PC-9 (cell line): Measurements from ENCODE around the gene GPR68. TPM values are rescaled to one million over a fixed set of nuclear protein-coding genes. Genes with fewer than 3 reads are reported as not detected.

ENCODE experiments used
- BruUV-seq: library from RNA; stranded (reverse); fragments of 400-500 nt; replicated peaks from 2 replicates; lab custom pipeline; 2021; lab: Mats Ljungman, UMichigan
- CTCF ChIA-PET: fragments of 300-600 bp; sonication (Branson Sonifier 250); formaldehyde crosslinking; loops from one replicate; lab custom pipeline; 2022; ENCODE audit warnings: antibody characterized with exemption; lab: Charles Lee
- POLR2A ChIA-PET: fragments of 300-600 bp; sonication (Branson Sonifier 250); formaldehyde crosslinking; loops from one replicate; lab custom pipeline; 2022; ENCODE audit warnings: antibody characterized with exemption; ENCODE audit not compliant: unreplicated experiment; lab: Charles Lee
- DNase-seq, 2 experiments: peaks; one replicate each; pipeline versions ENCODE4 v3.0.0 to v3.0.0-alpha.2; 2015 to 2022; ENCODE audit warnings: mixed read lengths in 1 of 2
- H2AFZ ChIP-seq: fragments of 200-600 bp; sonication (generic); 2 replicates; pipeline ENCODE4 v1.8.1; 2017; ENCODE audit warnings: antibody characterized with exemption
- H3F3A ChIP-seq: fragments of 200-600 bp; sonication (generic); 2 replicates; pipeline ENCODE4 v1.8.1; 2017; ENCODE audit warnings: antibody characterized with exemption, mild to moderate bottlenecking, low read depth; ENCODE audit not compliant: insufficient read depth
- H3K27ac ChIP-seq: fragments of 200-600 bp; sonication (generic); 2 replicates; pipeline ENCODE4 v1.6.1; 2016; ENCODE audit warnings: mixed run types
- H3K27me3 ChIP-seq: fragments of 200-600 bp; sonication (generic); 2 replicates; pipeline ENCODE4 v1.6.1; 2016; ENCODE audit warnings: low read depth, mixed run types; ENCODE audit not compliant: insufficient read depth
- H3K36me3 ChIP-seq: fragments of 200-600 bp; sonication (generic); 2 replicates; pipeline ENCODE4 v1.6.1; 2016; ENCODE audit warnings: low read depth, mixed run types
- H3K4me1 ChIP-seq: fragments of 200-600 bp; sonication (generic); replicated peaks from 2 replicates; pipeline ENCODE4 v1.6.1; 2016; ENCODE audit warnings: mixed run types; ENCODE audit not compliant: insufficient read depth
- H3K4me2 ChIP-seq: fragments of 200-600 bp; sonication (generic); 2 replicates; pipeline ENCODE4 v1.6.1; 2017; ENCODE audit warnings: mixed run types
- H3K4me3 ChIP-seq: fragments of 200-600 bp; sonication (generic); 2 replicates; pipeline ENCODE4 v1.6.1; 2016; ENCODE audit warnings: mixed run types
- H3K79me2 ChIP-seq: fragments of 200-600 bp; sonication (generic); 2 replicates; pipeline ENCODE4 v1.6.1; 2017; ENCODE audit warnings: low read depth, mixed run types
- H3K9me2 ChIP-seq: fragments of 200-600 bp; sonication (generic); 2 replicates; pipeline ENCODE4 v1.8.1; 2017; ENCODE audit warnings: mild to moderate bottlenecking; ENCODE audit not compliant: insufficient read depth
- H3K9me3 ChIP-seq: fragments of 200-600 bp; sonication (generic); 2 replicates; pipeline ENCODE4 v1.8.1; 2016; ENCODE audit warnings: low read depth; ENCODE audit not compliant: insufficient read depth
- H4K20me1 ChIP-seq: fragments of 200-600 bp; sonication (generic); 2 replicates; pipeline ENCODE4 v1.8.1; 2017; ENCODE audit not compliant: insufficient read depth
- CTCF ChIP-seq: fragments of 200-600 bp; sonication (generic); conservative IDR thresholded peaks from 2 replicates; pipeline ENCODE4 v1.6.1; 2017; ENCODE audit warnings: mixed run types, antibody characterized with exemption, mild to moderate bottlenecking, moderate library complexity
- EZH2 ChIP-seq: fragments of 200-600 bp; sonication (generic); IDR thresholded peaks from 2 replicates; pipeline ENCODE4 v1.8.0; 2017; ENCODE audit warnings: antibody characterized with exemption, low read depth
- intact Hi-C: fragments of 100-400 bp; cut with micrococcal nuclease; formaldehyde crosslinking; loops from one replicate; pipeline ENCODE4 v1.10.0; 2022; ENCODE audit not compliant: unreplicated experiment
- total RNA-seq: library from RNA; stranded (reverse); gene quantifications from 2 replicates; pipeline ENCODE4 v1.2.3, GENCODE V29; 2021

GPR68 gene
- total RNA-seq, 1 experiment from 2014 or later, result not detected

GRCh38 chr14:91252871-91253794 is 8.6 kb upstream of the GPR68 start:
- Histone ChIP-seq H3K9me3 (no peaks in the 10 kb centered on the region), H3K79me2 (no peaks in the 10 kb centered on the region), H3K4me3 (peak overlapping the region; percentile 42; the same call in 1 of the 2 replicates), H4K20me1 (no peaks in the 10 kb centered on the region), H3K4me1 (no peaks in the 10 kb centered on the region), H3K27me3 (peaks cover 13% of the 10 kb centered on the region; the same call in 1 of the 2 replicates), H3K36me3 (no peaks in the 10 kb centered on the region), H3K27ac (no peak overlapping the region), H2AFZ (no peak overlapping the region), H3K9me2 (no peaks in the 10 kb centered on the region), H3F3A (no peaks in the 10 kb centered on the region), H3K4me2 (peak overlapping the region; percentile 64)
- peak in 1 of 2 experiments; percentile 3 for DNase-seq
- intact Hi-C loops, result no loop called here
- ChIA-PET CTCF (no interaction called here), POLR2A (no interaction called here)
- TF ChIP-seq CTCF (no peak), EZH2 (no peak)
- BruUV-seq, result no TSS peak

GRCh38 chr14:91250912-91251311 is 6.4 kb upstream of the GPR68 start:
- Histone ChIP-seq H3K4me3 (no peak overlapping the region), H3K79me2 (no peaks in the 10 kb centered on the region), H2AFZ (no peak overlapping the region), H3K27ac (no peak overlapping the region), H3K27me3 (peaks cover 13% of the 10 kb centered on the region; the same call in 1 of the 2 replicates), H3F3A (no peaks in the 10 kb centered on the region), H3K9me3 (no peaks in the 10 kb centered on the region), H3K9me2 (no peaks in the 10 kb centered on the region), H3K4me1 (no peaks in the 10 kb centered on the region), H3K4me2 (no peak overlapping the region), H3K36me3 (no peaks in the 10 kb centered on the region), H4K20me1 (no peaks in the 10 kb centered on the region)
- no TSS peak for BruUV-seq
- intact Hi-C loops, result no loop called here
- DNase-seq, result no peak
- TF ChIP-seq EZH2 (no peak), CTCF (no peak)
- ChIA-PET CTCF (no interaction called here), POLR2A (no interaction called here)

GRCh38 chr14:91249841-91250616 is 5.5 kb upstream of the GPR68 start:
- no peaks in the 10 kb centered on the region for H3K4me1 ChIP-seq
- TF ChIP-seq EZH2, result no peak
- H3F3A ChIP-seq, result no peaks in the 10 kb centered on the region
- no peaks in the 10 kb centered on the region for H3K9me2 ChIP-seq
- H3K9me3 ChIP-seq, result no peaks in the 10 kb centered on the region
- no peak for DNase-seq
- H3K4me3 ChIP-seq, result no peak overlapping the region
- ChIA-PET CTCF (no interaction called here), POLR2A (no interaction called here)
- no peaks in the 10 kb centered on the region for H3K79me2 ChIP-seq
- no peak overlapping the region for H3K4me2 ChIP-seq
- H4K20me1 ChIP-seq, result no peaks in the 10 kb centered on the region
- no peaks in the 10 kb centered on the region for H3K36me3 ChIP-seq
- BruUV-seq, result no TSS peak
- H3K27me3 ChIP-seq, result peaks cover 13% of the 10 kb centered on the region; the same call in 1 of the 2 replicates
- intact Hi-C loops, result no loop called here
- H2AFZ ChIP-seq, result no peak overlapping the region
- no peak overlapping the region for H3K27ac ChIP-seq
